Left renal pelvis (tissue), 4 donors: Measurements from ENCODE around the gene KBTBD7. TPM values are rescaled to one million over a fixed set of nuclear protein-coding genes. Genes with fewer than 3 reads are reported as not detected.

Source experiments
- DNase-seq, 4 donors: peaks; one replicate each; pipeline ENCODE4 v3.0.0-alpha.2; 2013; ENCODE audit warnings: low read depth in 4 of 4, low spot score in 3 of 4
- polyA plus RNA-seq, 4 donors: library from polyadenylated mRNA; unstranded; fragments of 120-200 nt; gene quantifications; one replicate each; pipeline ENCODE4 v1.2.1, GENCODE V29; 2013; ENCODE audit not compliant: insufficient read length in 4 of 4

KBTBD7 gene, protein sequence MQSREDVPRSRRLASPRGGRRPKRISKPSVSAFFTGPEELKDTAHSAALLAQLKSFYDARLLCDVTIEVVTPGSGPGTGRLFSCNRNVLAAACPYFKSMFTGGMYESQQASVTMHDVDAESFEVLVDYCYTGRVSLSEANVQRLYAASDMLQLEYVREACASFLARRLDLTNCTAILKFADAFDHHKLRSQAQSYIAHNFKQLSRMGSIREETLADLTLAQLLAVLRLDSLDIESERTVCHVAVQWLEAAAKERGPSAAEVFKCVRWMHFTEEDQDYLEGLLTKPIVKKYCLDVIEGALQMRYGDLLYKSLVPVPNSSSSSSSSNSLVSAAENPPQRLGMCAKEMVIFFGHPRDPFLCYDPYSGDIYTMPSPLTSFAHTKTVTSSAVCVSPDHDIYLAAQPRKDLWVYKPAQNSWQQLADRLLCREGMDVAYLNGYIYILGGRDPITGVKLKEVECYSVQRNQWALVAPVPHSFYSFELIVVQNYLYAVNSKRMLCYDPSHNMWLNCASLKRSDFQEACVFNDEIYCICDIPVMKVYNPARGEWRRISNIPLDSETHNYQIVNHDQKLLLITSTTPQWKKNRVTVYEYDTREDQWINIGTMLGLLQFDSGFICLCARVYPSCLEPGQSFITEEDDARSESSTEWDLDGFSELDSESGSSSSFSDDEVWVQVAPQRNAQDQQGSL
- polyA plus RNA-seq, result 10 to 100 TPM; 16.0 to 22.3 (median 19.1) TPM

- DNase-seq, result peak; percentile 79 to 84 (median 82)
These were observed at the start of gene KBTBD7 for GRCh38 chr13:41193919-41194824. TSS of gene KBTBD7 (minus strand) at chr13:41194569. CDS start at chr13:41194257, 312 bp downstream.

GRCh38 chr13:41241626-41242025 lies 47.3 kb upstream of the KBTBD7 start:
- no peak for DNase-seq

GRCh38 chr13:41236369-41236768 lies 42.0 kb upstream of the KBTBD7 start:
- DNase-seq, result no peak

- DNase-seq, result no peak
These were observed 38.5 kb upstream of the KBTBD7 start for GRCh38 chr13:41232578-41233480.

GRCh38 chr13:41231786-41232185 lies 37.4 kb upstream of the KBTBD7 start:
- DNase-seq, result peak in 1 of 4 donors; percentile 21

DNA sequence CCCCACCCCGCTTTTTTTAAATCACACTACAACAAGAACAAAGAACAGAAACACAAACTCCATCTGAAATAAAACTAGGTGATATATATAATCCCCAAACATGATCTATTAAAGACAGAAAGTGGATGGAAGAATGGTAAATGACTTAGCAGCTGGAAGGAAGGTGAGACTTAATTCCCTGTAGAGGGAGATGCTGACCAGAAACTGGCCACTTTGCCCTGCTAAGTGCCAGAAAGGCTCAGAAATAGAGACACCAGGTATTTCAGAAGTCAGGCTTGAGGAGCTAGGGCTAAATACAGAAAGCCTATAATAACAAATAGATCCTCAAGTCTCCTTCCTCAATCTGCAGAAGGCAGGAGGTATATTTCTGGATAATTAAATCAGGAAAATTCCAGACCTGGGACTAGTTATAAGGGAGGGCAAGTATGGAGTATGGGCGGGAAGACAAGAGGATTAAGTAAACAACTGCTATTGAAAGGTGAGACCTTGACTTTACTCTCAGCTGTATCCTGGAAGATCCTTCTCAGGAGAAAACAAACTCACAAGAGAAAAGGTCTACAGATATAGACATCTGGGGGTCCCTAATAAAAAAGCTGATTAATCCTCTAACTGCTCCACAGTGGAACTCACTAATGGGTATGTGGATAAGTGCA lies 36.8 kb upstream of the KBTBD7 start:
- no peak for DNase-seq

- no peak for DNase-seq
These were observed 35.0 kb upstream of the KBTBD7 start for GRCh38 chr13:41229356-41229755.

DNA sequence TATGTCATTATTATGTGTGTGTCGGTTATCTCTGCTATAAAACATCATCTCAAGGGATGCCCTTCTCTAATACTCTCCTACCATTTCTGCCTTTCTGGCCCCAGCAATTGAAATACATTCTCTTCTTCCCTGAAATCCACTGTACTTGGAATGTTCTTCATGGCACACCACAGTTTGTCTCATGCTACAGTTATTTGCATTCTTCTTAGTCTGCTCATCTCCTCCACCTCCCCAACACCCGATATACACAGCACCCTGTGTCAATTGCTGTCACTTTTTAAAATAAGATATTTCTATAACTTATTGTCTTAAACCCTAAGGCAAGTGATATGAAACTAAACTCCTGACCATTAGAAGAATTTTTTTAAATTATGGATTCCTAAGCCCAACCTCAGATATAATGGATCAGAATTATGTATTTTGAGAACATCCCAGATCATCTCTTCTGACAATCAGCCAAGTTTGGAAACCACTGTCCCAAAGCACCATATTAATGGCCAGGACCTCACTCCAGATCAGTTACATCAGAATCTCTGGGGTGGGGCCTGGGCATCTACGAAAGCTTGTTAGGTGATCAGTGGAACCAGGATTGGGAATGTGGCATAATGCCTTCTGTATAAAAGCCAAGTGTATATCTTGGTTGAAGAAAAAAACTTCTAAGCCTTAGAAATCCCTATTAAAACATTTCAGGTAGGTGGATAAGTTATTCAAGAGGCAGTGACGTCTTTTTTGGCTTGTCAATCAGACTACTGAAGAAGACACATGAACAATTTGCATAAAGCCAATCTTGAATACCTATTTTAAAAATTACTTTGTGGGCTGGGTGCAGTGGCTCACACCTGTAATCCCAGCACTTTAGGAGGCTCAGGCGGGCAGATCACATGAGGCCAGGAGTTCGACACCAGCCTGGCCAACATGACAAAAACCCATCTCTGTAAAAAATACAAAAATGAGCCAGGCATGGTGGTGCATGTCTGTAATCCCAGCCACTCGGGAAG lies 30.0 kb upstream of the KBTBD7 start:
- no peak for DNase-seq

DNA sequence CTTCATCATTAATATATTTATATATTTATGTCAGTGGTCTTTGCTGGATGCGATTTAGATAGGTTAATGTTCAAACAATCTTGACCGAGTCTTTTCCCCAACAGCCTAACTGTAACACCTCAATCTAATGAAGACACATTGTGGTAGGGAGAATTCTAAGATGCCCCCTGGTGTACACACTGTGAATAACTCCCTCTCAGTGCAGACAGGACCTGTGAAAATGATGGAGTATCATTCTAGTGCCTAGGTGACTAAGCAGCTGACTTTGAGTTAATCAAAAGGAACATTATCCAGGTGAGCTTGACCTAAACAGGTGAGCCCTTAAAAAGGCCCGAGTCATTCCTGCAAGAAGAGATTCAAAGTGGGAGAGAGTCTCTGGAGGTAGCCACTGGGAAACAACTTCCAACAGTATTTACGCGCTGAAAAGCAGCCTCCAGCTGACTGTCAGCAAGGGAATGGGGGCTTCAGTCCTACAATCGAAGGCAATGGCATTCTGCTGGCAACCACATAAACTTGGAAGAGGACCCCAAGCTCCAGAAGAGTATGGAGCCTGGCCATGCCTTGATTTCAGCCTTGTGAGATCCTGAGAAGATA lies 28.0 kb upstream of the KBTBD7 start:
- peak in 3 of 4 donors; percentile 25 to 38 (median 29) for DNase-seq

DNA sequence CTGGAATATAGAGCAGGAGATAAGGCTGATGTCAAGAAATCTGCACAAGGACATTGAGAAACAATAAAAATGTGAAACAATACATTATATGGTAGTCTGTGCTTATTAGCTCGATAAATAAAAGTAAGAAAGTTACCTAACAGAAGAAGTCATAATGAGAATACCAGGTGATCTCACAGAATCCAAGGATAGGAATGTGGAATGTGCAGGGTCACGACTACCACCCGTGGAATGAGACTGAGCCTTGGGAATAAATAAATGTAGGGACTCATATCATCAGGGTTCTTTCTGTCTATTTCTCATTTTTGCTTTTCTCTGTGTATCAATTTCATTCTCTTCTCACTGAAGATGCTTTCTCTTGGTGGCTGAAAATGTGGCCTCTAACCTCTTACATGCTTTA lies 26.0 kb upstream of the KBTBD7 start:
- DNase-seq, result no peak

- no peak for DNase-seq
These were observed 21.8 kb upstream of the KBTBD7 start for GRCh38 chr13:41216160-41216559.

- DNase-seq, result no peak
These were observed 19.6 kb upstream of the KBTBD7 start for GRCh38 chr13:41213919-41214318.

DNA sequence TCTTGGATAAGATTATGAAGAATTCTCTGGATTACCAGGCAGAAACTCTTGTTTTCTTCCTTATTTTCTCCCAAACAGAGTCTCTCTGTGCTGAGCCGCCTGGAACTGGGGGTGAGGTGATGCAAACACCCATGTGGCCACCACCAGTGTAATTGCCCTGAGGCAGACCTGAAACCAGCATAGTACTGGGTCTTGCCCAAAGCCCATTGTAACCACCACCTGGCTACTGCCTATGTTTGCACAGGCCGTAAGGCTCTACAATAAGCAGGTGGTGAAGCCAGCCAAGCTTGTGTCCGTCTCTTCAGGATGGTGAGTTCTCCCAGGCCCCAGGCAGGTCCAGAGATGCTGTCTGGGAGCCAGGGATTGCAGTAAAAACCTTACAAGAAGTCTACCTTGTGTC lies 18.9 kb upstream of the KBTBD7 start:
- no peak for DNase-seq

- no peak for DNase-seq
These were observed 18.5 kb upstream of the KBTBD7 start for GRCh38 chr13:41212881-41213280.

DNA sequence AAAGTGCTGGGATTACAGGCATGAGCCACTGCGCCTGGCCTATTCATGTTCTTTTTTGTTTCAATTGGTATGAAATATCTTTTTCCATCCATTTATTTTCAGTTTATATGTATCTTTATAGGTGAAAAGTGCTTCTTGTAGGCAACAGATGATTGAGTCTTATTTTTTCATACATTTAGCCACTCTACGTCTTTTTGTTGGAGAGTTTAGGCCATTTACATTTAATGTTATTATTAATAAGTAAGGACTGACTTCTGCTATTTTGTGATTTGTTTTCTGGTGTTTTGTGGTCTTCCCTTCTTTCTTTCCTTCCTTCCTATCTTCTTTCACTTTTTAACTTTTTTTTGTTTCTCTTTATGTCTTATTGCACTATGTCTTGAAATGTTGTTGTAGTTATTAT lies 16.7 kb upstream of the KBTBD7 start:
- DNase-seq, result no peak

GRCh38 chr13:41206467-41206866 lies 12.1 kb upstream of the KBTBD7 start:
- no peak for DNase-seq

DNA sequence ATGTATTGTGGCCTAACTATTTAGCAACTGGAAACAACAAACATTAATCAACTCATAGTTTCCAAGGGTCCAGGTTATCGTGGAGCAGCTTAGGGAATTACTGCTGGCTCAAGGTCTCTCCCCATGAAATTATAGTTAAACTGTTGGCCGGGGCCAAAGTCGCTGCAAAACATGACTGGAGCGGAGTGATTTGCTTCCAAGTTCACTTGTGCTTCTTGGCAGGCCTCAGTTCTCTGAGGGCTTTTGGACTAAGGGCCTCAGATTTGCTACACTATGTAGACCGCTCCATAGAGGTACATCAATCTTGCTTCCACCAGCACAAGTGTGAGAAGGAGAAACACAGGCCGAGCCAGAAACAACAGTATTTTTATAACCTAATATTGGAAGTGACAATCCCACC lies 9.4 kb upstream of the KBTBD7 start:
- peak in 2 of 4 donors; percentile 10 to 30 for DNase-seq

GRCh38 chr13:41200126-41200525 lies 5.8 kb upstream of the KBTBD7 start:
- no peak for DNase-seq
